GM12878 (cell line): ENCODE data around the gene CFAP57. TPM values are rescaled to one million over a fixed set of nuclear protein-coding genes. Genes with fewer than 3 reads are reported as not detected.

Experiments
- ATAC-seq: fragments of 200-7000 bp; cut with Tn5 transposase; 3 replicates; pipeline ENCODE4 v1.9.1; 2020; ENCODE audit warnings: mild to moderate bottlenecking, moderate library complexity
- BruUV-seq: library from RNA; stranded (reverse); fragments of 400-500 nt; replicated peaks from 2 replicates; lab custom pipeline; 2021; lab: Mats Ljungman, UMichigan
- CTCF ChIA-PET: fragments of 300-600 bp; sonication (Branson Sonifier 250); formaldehyde crosslinking; extraction: SDS; loops from one replicate; lab custom pipeline; 2021; ENCODE audit warnings: inconsistent platforms; lab: Yijun Ruan, JAX
- POLR2A ChIA-PET: fragments of 350-600 bp; formaldehyde crosslinking; extraction: SDS; loops from one replicate; lab custom pipeline; 2021; ENCODE audit warnings: inconsistent platforms; lab: Charles Lee
- RAD21 ChIA-PET: fragments of 300-600 bp; sonication (Branson Sonifier 250); formaldehyde crosslinking; loops from one replicate; lab custom pipeline; 2023; ENCODE audit warnings: antibody characterized with exemption; ENCODE audit not compliant: unreplicated experiment; lab: Charles Lee
- SMC1A ChIA-PET: fragments of 300-600 bp; sonication (Branson Sonifier 250); formaldehyde crosslinking; loops from one replicate; lab custom pipeline; 2023; ENCODE audit not compliant: unreplicated experiment, uncharacterized antibody; lab: Charles Lee
- DNase-seq: peaks from one replicate; pipeline ENCODE4 v3.0.0-alpha.2; 2011; ENCODE audit warnings: low read depth, low spot score
- FAIRE-seq: peaks from 3 replicates; lab custom pipeline; 2011; peaks lifted over from hg19 to GRCh38; lab: Jason Lieb, UNC
- H2AFZ ChIP-seq: 2 replicates; pipeline ENCODE4 v1.6.0; 2011; ENCODE audit warnings: low read depth, low read length, control low read depth; ENCODE audit not compliant: control insufficient read depth
- H3K27ac ChIP-seq: 2 replicates; pipeline ENCODE4 v1.5.1; 2011; ENCODE audit warnings: control low read depth; ENCODE audit not compliant: control insufficient read depth, insufficient read depth
- H3K27me3 ChIP-seq, 2 experiments: replicated peaks in 1 of 2; 2 replicates each; pipeline versions ENCODE4 v1.6.0 to v1.6.1; 2011; ENCODE audit warnings: low read length in 1 of 2; ENCODE audit not compliant: control insufficient read depth in 2 of 2, insufficient read depth in 2 of 2
- H3K36me3 ChIP-seq, 2 experiments: 2 replicates each; pipeline ENCODE4 v1.5.1; 2011; ENCODE audit warnings: low read length in 1 of 2; ENCODE audit not compliant: control insufficient read depth in 2 of 2, insufficient read depth in 2 of 2
- H3K4me1 ChIP-seq: 2 replicates; pipeline ENCODE4 v1.6.1; 2011; ENCODE audit warnings: mild to moderate bottlenecking, low read length, moderate library complexity, mixed read lengths; ENCODE audit not compliant: control insufficient read depth, insufficient read depth
- H3K4me2 ChIP-seq: 2 replicates; pipeline ENCODE4 v1.6.0; 2011; ENCODE audit warnings: control low read depth; ENCODE audit not compliant: control insufficient read depth, insufficient read depth
- H3K4me3 ChIP-seq: fragments of 200-600 bp; sonication (generic); 2 replicates; pipeline ENCODE4 v1.5.1; 2016
- H3K79me2 ChIP-seq: 2 replicates; pipeline ENCODE4 v1.6.0; 2011; ENCODE audit warnings: low read length; ENCODE audit not compliant: control insufficient read depth, insufficient read depth
- H3K9ac ChIP-seq: 2 replicates; pipeline ENCODE4 v1.8.0; 2011; ENCODE audit warnings: low read length, control low read depth, mixed read lengths; ENCODE audit not compliant: control insufficient read depth, insufficient read depth
- H3K9me3 ChIP-seq: replicated peaks from 3 replicates; pipeline ENCODE4 v1.5.1; 2011; ENCODE audit warnings: mild to moderate bottlenecking, low read length; ENCODE audit not compliant: control insufficient read depth, insufficient read depth
- H4K20me1 ChIP-seq: 2 replicates; pipeline ENCODE4 v1.6.0; 2011; ENCODE audit not compliant: control insufficient read depth, insufficient read depth
- ASH2L ChIP-seq: fragments of 300-600, 200-600 bp; sonication (generic); IDR thresholded peaks from 2 replicates; pipeline ENCODE4 v1.6.1; 2017; ENCODE audit warnings: low read depth, mild to moderate bottlenecking, borderline replicate concordance
- CREB1 ChIP-seq: IDR thresholded peaks from 2 replicates; pipeline ENCODE4 v1.6.1; 2012; ENCODE audit warnings: low read depth, mild to moderate bottlenecking, inconsistent platforms
- ETV6 ChIP-seq, 2 experiments: fragments of 450-650 bp in 1 of 2; IDR thresholded peaks in 1 of 2; conservative IDR thresholded peaks in 1 of 2; 2 replicates each; pipeline ENCODE4 v1.6.1; 2014; ENCODE audit warnings: antibody characterized with exemption in 1 of 2, borderline replicate concordance in 1 of 2, low read depth in 1 of 2, mild to moderate bottlenecking in 1 of 2, moderate library complexity in 1 of 2
- FOXK2 ChIP-seq: fragments of 450-650 bp; IDR thresholded peaks from 2 replicates; pipeline ENCODE4 v1.6.1; 2017; ENCODE audit warnings: mild to moderate bottlenecking, moderate library complexity
- GATAD2B ChIP-seq: fragments of 450-650 bp; conservative IDR thresholded peaks from 2 replicates; pipeline ENCODE4 v1.6.1; 2017; ENCODE audit warnings: low read depth, mild to moderate bottlenecking, moderate library complexity
- MXI1 ChIP-seq: fragments of 150-350 bp; IDR thresholded peaks from 2 replicates; pipeline ENCODE4 v1.6.1; 2011; ENCODE audit warnings: low read depth, mild to moderate bottlenecking, inconsistent platforms, low read length, improper control_type of control experiment
- MYB ChIP-seq: fragments of 150-350 bp; IDR thresholded peaks from 2 replicates; pipeline ENCODE4 v1.6.1; 2014; ENCODE audit warnings: mild to moderate bottlenecking, low read depth, low read length, borderline replicate concordance
- NFXL1 ChIP-seq: fragments of 450-650 bp; IDR thresholded peaks from 2 replicates; pipeline ENCODE4 v1.6.1; 2017; ENCODE audit warnings: antibody characterized with exemption, mild to moderate bottlenecking, borderline replicate concordance
- NR2F1 ChIP-seq: fragments of 450-650 bp; conservative IDR thresholded peaks from 2 replicates; pipeline ENCODE4 v1.6.1; 2017; ENCODE audit warnings: mild to moderate bottlenecking
- ZNF274 ChIP-seq: IDR thresholded peaks from one replicate; pipeline ENCODE4 v1.8.0; 2011; ENCODE audit not compliant: insufficient read length, insufficient read depth
- in situ Hi-C: fragments of 300-500 bp; cut with MboI; formaldehyde crosslinking; loops from 9 replicates; pipeline ENCODE4 v1.14.3; 2018; ENCODE audit warnings: mixed read lengths
- intact Hi-C: fragments of 100-400 bp; cut with micrococcal nuclease; formaldehyde crosslinking; loops from one replicate; pipeline ENCODE4 v1.14.2; 2022; ENCODE audit not compliant: unreplicated experiment
- polyA plus RNA-seq, 11 experiments: library from polyadenylated mRNA; depleted of rRNA in 4 of 11; unstranded in 6 of 11; stranded (reverse) in 5 of 11; fragments of >200 nt; fragmentation: Nextera tagmentation in 4 of 11; fragmentation: Illumina TruSeq in 1 of 11; extraction: Ambion mirVana in 4 of 11; extraction: Trizol in 1 of 11; gene quantifications; 1 replicate in 1 of 11; 2 replicates in 10 of 11; pipeline versions ENCODE4 v1.2.1 to v1.2.3, GENCODE V29; 2011 to 2016; ENCODE audit warnings: inconsistent platforms in 2 of 11, missing spikeins in 2 of 11, low read depth in 1 of 11
- total RNA-seq, 4 experiments: library from RNA; depleted of rRNA in 3 of 4; stranded (reverse); fragments of >200 nt in 3 of 4; fragmentation: Illumina TruSeq in 1 of 4; extraction: Trizol in 1 of 4; gene quantifications; 2 replicates each; pipeline versions ENCODE4 v1.2.1 to v1.2.3, GENCODE V29; 2013 to 2021

Gene CFAP57
- total and polyA plus RNA-seq, 10 of the 15 experiments (the other 5 are each of a cell fraction or from before 2014, with no cell fraction given), result 0.45 to 4.8 (median 1.3) TPM

GRCh38 chr1:43134068-43134467 lies 38.1 kb upstream of the CFAP57 start (continued):
- TF ChIP-seq MXI1 (no peak), NFXL1 (no peak)

- Histone ChIP-seq H4K20me1 (no peaks in the 10 kb centered on the region), H3K79me2 (no peaks in the 10 kb centered on the region), H3K27me3 (no peaks in the 10 kb centered on the region; a peak in 1 of 4 replicates), H3K36me3 (no peaks in the 10 kb centered on the region), H3K9ac (no peak overlapping the region), H3K9me3 (no peaks in the 10 kb centered on the region), H3K4me3 (no peak overlapping the region), H3K4me2 (no peak overlapping the region), H3K27ac (no peak overlapping the region), H3K4me1 (no peaks in the 10 kb centered on the region), H2AFZ (no peak overlapping the region)
- no peak for TF ChIP-seq ZNF274
- TF ChIP-seq ASH2L, result no peak
- no peak for TF ChIP-seq GATAD2B
- no peak for TF ChIP-seq MYB
- no peak for TF ChIP-seq NR2F1
- no peak for TF ChIP-seq FOXK2
- TF ChIP-seq ETV6 (conservative IDR thresholded peaks at IDR 0.05 in 1 of 2, IDR thresholded peaks at IDR 0.05 in 1 of 2; ENCODE audit: borderline replicate concordance in 1 of 2, low read depth in 1 of 2), result no peak
- TF ChIP-seq CREB1, result no peak
- intact Hi-C loops, result no loop called here
- ChIA-PET RAD21 (no interaction called here), SMC1A (no interaction called here), POLR2A (no interaction called here), CTCF (no interaction called here)
- no TSS peak for BruUV-seq
- no peak for FAIRE-seq
- ATAC-seq, result no peak
- no peak for DNase-seq
- in situ Hi-C loops, result no loop called here
Measured at GRCh38 chr1:43134640-43135039, 37.5 kb upstream of the CFAP57 start.
